ENCODE data around the gene SBK3.

Gene SBK3

GRCh38 chr19:55503502-55504251, 41.7 kb downstream of the SBK3 start (continued):
- TF ChIP-seq ZNF433 (tag by site-specific recombination; IDR thresholded peaks at IDR 0.05; ENCODE audit: low read depth), result no peak
- peak; percentile 84 for TF ChIP-seq ZNF629 (tag by site-specific recombination; IDR thresholded peaks at IDR 0.05)
- no peak for TF ChIP-seq ZNF302 (tag by site-specific recombination; IDR thresholded peaks at IDR 0.05; ENCODE audit: low read depth)
- peak; percentile 89 for TF ChIP-seq SP2 (tag by site-specific recombination; IDR thresholded peaks at IDR 0.05)
- 0 out of 2 replicates have a peak, but pooled peaks have one; percentile 27 for TF ChIP-seq ZNF660 (tag by site-specific recombination; IDR thresholded peaks at IDR 0.05)
- TF ChIP-seq TCF7L2 (IDR thresholded peaks at IDR 0.05; ENCODE audit: borderline replicate concordance, low read depth, low read length), result no peak
- TF ChIP-seq ZNF621 (tag by site-specific recombination; IDR thresholded peaks at IDR 0.05), result no peak
- TF ChIP-seq ZBTB6 (tag by site-specific recombination; IDR thresholded peaks at IDR 0.05), result peak; percentile 59; the same call in 1 of the 2 replicates
- TF ChIP-seq ZNF549 (tag by site-specific recombination; IDR thresholded peaks at IDR 0.05), result no peak
- 0 out of 2 replicates have a peak, but pooled peaks have one; percentile 68 for TF ChIP-seq SALL2 (tag by site-specific recombination; IDR thresholded peaks at IDR 0.05; ENCODE audit: borderline replicate concordance)
- peak; percentile 19; the same call in 1 of the 2 replicates for TF ChIP-seq KLF7 (tag by site-specific recombination; IDR thresholded peaks at IDR 0.05; ENCODE audit: borderline replicate concordance)
- TF ChIP-seq ZNF561 (tag by site-specific recombination; IDR thresholded peaks at IDR 0.05; ENCODE audit: borderline replicate concordance), result peak; percentile 68; the same call in 1 of the 2 replicates
- TF ChIP-seq ZNF76 (tag by site-specific recombination; IDR thresholded peaks at IDR 0.05; ENCODE audit: borderline replicate concordance, low read depth), result peak; percentile 44; the same call in 1 of the 2 replicates
- no peak for TF ChIP-seq ZNF580 (tag by site-specific recombination; IDR thresholded peaks at IDR 0.05)
- no peak for TF ChIP-seq ZNF214 (tag by site-specific recombination; IDR thresholded peaks at IDR 0.05; ENCODE audit: borderline replicate concordance)
- TF ChIP-seq ZBTB26 (tag by site-specific recombination; optimal IDR thresholded peaks at IDR 0.05), result peak; percentile 33
- no peak; the same call in 1 of the 2 replicates for TF ChIP-seq ZNF391 (tag by site-specific recombination; IDR thresholded peaks at IDR 0.05; ENCODE audit: borderline replicate concordance, low read depth)
- TF ChIP-seq ZSCAN30 (tag by site-specific recombination; IDR thresholded peaks at IDR 0.05), result 0 out of 2 replicates have a peak, but pooled peaks have one; percentile 38
- 0 out of 2 replicates have a peak, but pooled peaks have one; percentile 74 for TF ChIP-seq ZNF311 (tag by site-specific recombination; IDR thresholded peaks at IDR 0.05; ENCODE audit: borderline replicate concordance)
- TF ChIP-seq PATZ1 (tag by site-specific recombination; IDR thresholded peaks at IDR 0.05), result peak; percentile 49
- no peak for TF ChIP-seq KLF10 (tag by site-specific recombination; IDR thresholded peaks at IDR 0.05)
- TF ChIP-seq ZFP69B (tag by site-specific recombination; IDR thresholded peaks at IDR 0.05), result peak; percentile 99
- peak; percentile 52; the same call in 1 of the 2 replicates for TF ChIP-seq SP7 (tag by site-specific recombination; IDR thresholded peaks at IDR 0.05)
- TF ChIP-seq ZNF830 (tag by site-specific recombination; IDR thresholded peaks at IDR 0.05; ENCODE audit: low read depth), result no peak
- TF ChIP-seq AEBP2 (tag by site-specific recombination; IDR thresholded peaks at IDR 0.05; ENCODE audit: borderline replicate concordance), result no peak
- 0 out of 2 replicates have a peak, but pooled peaks have one; percentile 43 for TF ChIP-seq ZNF324 (tag by site-specific recombination; IDR thresholded peaks at IDR 0.05)
- TF ChIP-seq ZNF146 (tag by site-specific recombination; IDR thresholded peaks at IDR 0.05), result no peak
- no peak for TF ChIP-seq ZNF18 (tag by site-specific recombination; IDR thresholded peaks at IDR 0.05)
- no peak for TF ChIP-seq ZNF138 (tag by site-specific recombination; IDR thresholded peaks at IDR 0.05; ENCODE audit: borderline replicate concordance)
- peak; percentile 50 for TF ChIP-seq KLF16 (tag by site-specific recombination; IDR thresholded peaks at IDR 0.05)
- TF ChIP-seq ZNF157 (tag by site-specific recombination; IDR thresholded peaks at IDR 0.05), result no peak
- TF ChIP-seq WT1 (tag by site-specific recombination; IDR thresholded peaks at IDR 0.05), result no peak
